UCSD-AML1 (cell line): ENCODE results near the gene UBQLN3.

ENCODE experiments used
- DNase-seq: peaks from one replicate; lab custom pipeline; 2025; ENCODE audit not compliant: unreplicated experiment; lab: John Stamatoyannopoulos, UW

Gene UBQLN3

GRCh38 chr11:5507177-5507932 lies 2.4 kb downstream of the UBQLN3 start:
- no peak for DNase-seq

GRCh38 chr11:5505363-5506048 lies 4.3 kb downstream of the UBQLN3 start:
- no peak for DNase-seq

DNA sequence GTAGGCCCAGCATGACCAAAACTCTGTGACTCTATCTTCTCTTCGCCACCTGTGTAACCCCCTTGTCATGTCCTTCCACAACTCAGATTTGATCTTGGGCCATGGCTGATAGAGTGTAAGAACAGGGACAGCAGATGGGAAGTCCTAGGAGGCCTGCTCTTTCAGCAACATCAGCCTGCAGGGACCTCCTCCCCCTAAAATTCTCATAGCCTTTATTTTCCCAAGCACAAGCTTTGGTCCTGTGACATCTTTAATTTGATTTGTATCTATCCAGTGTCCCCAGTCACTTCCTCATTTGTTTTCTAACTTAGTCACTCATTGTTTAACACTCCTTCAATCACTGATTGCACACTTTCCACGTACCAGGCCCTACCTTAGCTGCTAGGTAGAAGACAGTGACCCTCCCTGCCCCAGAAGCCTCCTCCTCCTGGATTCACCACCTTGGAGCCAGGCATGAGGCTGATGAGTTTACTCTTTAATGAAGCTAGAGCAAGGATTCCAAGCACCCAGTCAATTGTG lies 5.3 kb downstream of the UBQLN3 start:
- DNase-seq = no peak

- DNase-seq = no peak
Observed at GRCh38 chr11:5500393-5500801, 9.4 kb downstream of the UBQLN3 start.

GRCh38 chr11:5499671-5500070 lies 10.1 kb downstream of the UBQLN3 start:
- DNase-seq = no peak

DNA sequence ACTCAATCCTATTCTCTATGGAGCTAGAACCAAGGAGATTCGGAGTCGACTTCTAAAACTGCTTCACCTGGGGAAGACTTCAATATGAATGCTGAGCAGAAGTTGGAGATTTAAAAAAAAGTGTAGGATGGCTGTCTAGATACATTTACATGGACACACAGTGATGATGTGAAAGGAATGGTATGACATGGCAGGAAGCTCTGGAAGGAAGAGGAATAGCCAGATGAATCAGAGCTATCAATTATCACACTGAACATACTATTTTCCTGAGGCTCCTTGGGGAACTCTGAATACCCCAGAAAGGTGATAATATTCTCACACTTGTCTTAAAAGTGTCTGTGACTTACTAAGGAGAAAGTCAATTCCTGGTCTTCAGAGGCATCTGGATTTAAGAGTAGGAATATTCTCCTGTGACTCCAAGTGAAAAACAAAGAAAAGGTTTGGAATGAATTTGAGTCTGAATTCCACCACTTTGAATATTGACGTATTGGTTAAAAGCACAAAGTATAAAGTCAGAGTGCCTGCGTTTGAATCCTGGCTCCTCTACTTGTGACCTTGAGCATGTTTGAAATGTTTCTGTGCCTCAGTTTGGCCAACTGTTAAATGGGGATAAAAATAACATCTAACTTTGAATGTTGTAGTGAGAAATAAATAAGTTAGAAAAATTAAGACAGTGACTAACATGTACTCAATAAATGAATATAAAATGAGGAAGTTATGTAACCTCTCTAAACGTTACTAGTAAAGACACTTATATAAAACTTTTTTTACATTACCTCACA lies 20.0 kb downstream of the UBQLN3 start:
- DNase-seq = no peak

DNA sequence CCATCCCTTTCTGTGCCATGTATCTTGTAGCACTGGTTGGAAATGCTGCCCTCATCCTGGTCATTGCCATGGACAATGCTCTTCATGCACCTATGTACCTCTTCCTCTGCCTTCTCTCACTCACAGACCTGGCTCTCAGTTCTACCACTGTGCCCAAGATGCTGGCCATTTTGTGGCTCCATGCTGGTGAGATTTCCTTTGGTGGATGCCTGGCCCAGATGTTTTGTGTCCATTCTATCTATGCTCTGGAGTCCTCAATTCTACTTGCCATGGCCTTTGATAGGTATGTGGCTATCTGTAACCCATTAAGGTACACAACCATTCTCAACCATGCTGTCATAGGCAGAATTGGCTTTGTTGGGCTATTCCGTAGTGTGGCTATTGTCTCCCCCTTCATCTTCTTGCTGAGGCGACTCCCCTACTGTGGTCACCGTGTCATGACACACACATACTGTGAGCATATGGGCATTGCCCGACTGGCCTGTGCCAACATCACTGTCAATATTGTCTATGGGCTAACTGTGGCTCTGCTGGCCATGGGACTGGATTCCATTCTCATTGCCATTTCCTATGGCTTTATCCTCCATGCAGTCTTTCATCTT lies 20.9 kb downstream of the UBQLN3 start:
- no peak for DNase-seq

GRCh38 chr11:5488385-5488784 lies 21.4 kb downstream of the UBQLN3 start, which contains the start of gene OR52D1:
Gene OR52D1, plus strand, starts transcription at chr11:5488685. Its CDS starts 22 bp downstream, at chr11:5488707.
- DNase-seq = no peak

GRCh38 chr11:5486421-5486820 lies 23.3 kb downstream of the UBQLN3 start:
- DNase-seq = no peak

GRCh38 chr11:5486003-5486402 lies 23.8 kb downstream of the UBQLN3 start:
- no peak for DNase-seq

DNA sequence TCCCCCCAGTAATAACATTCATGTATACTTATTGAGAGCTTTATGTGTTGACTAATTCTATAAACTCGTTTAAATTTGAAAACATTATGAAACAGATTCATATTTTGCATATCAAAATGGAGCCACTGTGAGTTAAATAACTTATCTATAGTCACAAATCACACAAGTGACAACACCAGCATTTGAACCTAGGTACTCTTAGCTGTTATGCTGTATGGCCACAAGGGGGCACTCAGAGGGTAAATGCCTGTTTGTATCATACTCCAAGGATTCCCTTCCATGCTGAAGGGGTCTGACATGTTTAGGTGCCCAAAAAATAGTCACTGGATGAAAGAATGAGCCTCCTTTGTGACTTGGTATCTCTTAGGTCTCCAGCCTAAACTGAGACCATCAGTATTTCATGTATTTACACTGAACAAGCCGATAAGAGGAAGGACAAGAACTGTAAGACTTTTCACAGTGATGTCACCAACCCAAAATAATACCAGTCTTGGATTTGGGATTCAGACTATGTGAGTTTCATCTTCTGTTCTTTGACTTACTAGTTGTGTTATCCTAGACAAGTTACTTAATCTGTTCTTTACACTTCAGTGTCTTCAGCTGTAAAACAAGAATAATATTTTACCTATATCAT lies 33.5 kb downstream of the UBQLN3 start:
- DNase-seq = no peak

DNA sequence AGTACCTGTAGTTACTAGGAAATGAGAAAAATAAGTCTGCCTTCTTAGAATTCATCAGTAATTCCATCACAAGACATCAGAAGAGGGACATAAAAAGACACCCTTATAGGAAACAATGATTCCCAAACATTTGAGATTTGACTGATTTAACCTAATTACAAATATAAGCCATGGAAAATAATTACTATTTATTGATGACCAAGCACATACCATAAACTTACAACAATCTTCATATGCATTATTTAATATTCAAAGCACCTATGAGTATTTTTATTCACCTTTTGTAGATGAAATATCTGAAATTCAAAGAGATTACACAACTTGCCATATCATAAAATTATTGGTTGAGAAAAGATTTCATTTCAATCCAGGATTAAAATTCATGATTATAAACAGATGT lies 35.8 kb downstream of the UBQLN3 start:
- no peak for DNase-seq

DNA sequence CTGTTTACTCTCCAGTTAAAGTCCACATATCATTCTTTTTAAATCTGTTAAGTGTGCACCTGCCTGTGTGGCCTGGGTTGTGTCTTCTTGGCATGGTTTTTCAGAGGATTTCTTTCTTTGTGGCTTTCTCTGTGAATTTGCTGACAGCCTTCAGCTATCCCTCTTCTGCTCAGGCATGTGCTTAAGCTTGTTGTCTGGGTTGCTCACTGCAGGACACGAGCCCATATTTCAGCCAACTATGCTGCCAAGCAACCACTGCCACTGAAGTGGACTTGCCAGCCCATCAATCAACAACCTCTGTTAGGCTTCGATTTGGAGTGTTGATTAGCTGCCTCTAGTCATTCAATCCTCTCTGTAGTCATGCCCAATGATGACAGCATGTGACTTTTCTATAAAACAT lies 42.2 kb downstream of the UBQLN3 start:
- no peak for DNase-seq

DNA sequence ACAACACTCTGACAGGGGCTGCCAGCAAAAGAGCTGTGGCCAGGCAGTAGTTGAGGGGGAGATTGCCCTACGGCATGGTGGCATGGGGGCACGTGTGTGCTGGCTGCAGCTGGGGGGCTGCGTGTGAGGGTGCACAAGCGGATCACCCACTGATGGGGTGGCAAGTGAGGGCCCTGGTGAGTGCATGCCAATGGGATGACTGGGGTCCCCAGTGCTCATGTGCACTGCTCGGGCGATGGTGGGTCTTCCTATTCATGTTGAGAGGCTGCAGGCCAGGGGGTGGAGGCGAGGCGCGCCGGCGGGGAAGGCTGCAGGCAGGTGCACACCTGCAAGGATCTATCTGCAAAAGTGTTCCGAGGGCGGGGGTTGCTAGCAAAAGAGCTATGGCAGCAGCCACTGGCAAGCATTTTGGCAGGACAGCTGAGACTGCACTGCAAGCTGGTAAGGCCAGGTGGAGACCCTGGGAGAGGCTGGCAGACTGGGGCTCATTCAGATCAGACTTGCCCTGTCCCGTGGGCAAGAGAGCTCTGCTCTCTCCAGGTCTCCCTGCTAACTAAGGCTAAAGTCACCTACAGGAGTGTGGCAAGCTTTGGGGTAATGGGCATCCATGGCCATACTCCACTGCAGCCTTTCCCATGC lies 48.7 kb downstream of the UBQLN3 start:
- DNase-seq = no peak
